Measurements from ENCODE around the gene STX8.

- no peak for TF ChIP-seq CTCF (IDR thresholded peaks at IDR 0.05)
- no peak for TF ChIP-seq POLR2A (IDR thresholded peaks at IDR 0.05)
Observed at GRCh38 chr17:9431620-9432019, 144.0 kb downstream of the STX8 start.
